Right cardiac atrium (tissue), 5 donors: ENCODE measurements around the gene AMH. TPM values are rescaled to one million over a fixed set of nuclear protein-coding genes. Genes with fewer than 3 reads are reported as not detected.

Experiments used
- ATAC-seq, 2 donors: fragments of 200-7000 bp; cut with Tn5 transposase; one replicate each; pipeline versions ENCODE4 v1.8.0 to v1.9.1; 2020; ENCODE audit warnings: moderate library complexity in 2 of 2, mild to moderate bottlenecking in 1 of 2
- DNase-seq, 3 donors: peaks; one replicate each; pipeline ENCODE4 v3.0.0-alpha.2; 2020
- H3K27ac ChIP-seq: one replicate; pipeline ENCODE4 v1.5.1; 2013; ENCODE audit warnings: mild to moderate bottlenecking, low read length, control low read depth, moderate library complexity
- H3K27me3 ChIP-seq: one replicate; pipeline ENCODE4 v1.6.1; 2013; ENCODE audit not compliant: control insufficient read depth, insufficient read depth
- H3K4me1 ChIP-seq: one replicate; pipeline ENCODE4 v1.6.1; 2013; ENCODE audit warnings: low read length; ENCODE audit not compliant: control insufficient read depth, insufficient read depth
- H3K4me3 ChIP-seq: one replicate; pipeline ENCODE4 v1.5.1; 2013; ENCODE audit warnings: low read length, control low read depth
- H3K9me3 ChIP-seq: one replicate; pipeline ENCODE4 v1.6.1; 2013; ENCODE audit warnings: low read length; ENCODE audit not compliant: control insufficient read depth
- WGBS: extraction: QIAGEN DNeasy Blood & Tissue Kit; methylation state at CpG from one replicate; pipeline ENCODE4 v1.1.7; 2013; 5-methylcytosine and 5-hydroxymethylcytosine counted together
- intact Hi-C, 4 donors: fragments of 100-400 bp; cut with DNase I; formaldehyde crosslinking; loops; one replicate each; pipeline versions ENCODE4 v1.11.0 to v1.14.0; 2022 to 2023
- polyA plus RNA-seq: library from polyadenylated mRNA; stranded (reverse); fragments of 200-250 nt; gene quantifications from one replicate; pipeline ENCODE4 v1.2.3, GENCODE V29; 2013
- total RNA-seq, 4 donors: library from RNA; stranded (reverse); fragmentation: NEBNext Ultra II Directional; extraction: Animal tissue kit (Norgen Biotek cat#: 25700); gene quantifications; one replicate each; pipeline ENCODE4 v1.2.1, GENCODE V29; 2021
- donor health status: healthy with polysubstance abuse.
- donor health status: DM: no; HTN: yes; CAD: no.
- donor health status: DM: no; HTN: no; CAD: no.
- donor health status: DM: no; HTN: yes; CAD: no; lungs with severe emphysema.
- donor health status: DM: yes; HTN: yes; CAD: no.

The AMH gene
- total and polyA plus RNA-seq, 5 donors = 0.31 to 1.6 (median 0.99) TPM

- peak overlapping the region; percentile 40 for H3K27ac ChIP-seq
- DNase-seq (peak; percentile 89 to 96 (median 95)), ATAC-seq (peak; percentile 17)
- H3K9me3 ChIP-seq = no peaks in the 10 kb centered on the region
- no peaks in the 10 kb centered on the region for H3K4me1 ChIP-seq
- no peak overlapping the region for H3K4me3 ChIP-seq
- 45% methylated on average over 18 of the region's 18 CpGs for WGBS
- intact Hi-C loops = no loop called here
- H3K27me3 ChIP-seq = no peaks in the 10 kb centered on the region
Observed at GRCh38 chr19:2266183-2266993, 17.3 kb downstream of the AMH start.

- Histone ChIP-seq H3K27me3 (no peaks in the 10 kb centered on the region), H3K27ac (no peak overlapping the region), H3K4me1 (no peaks in the 10 kb centered on the region), H3K4me3 (no peak overlapping the region), H3K9me3 (no peaks in the 10 kb centered on the region)
- DNase-seq = no peak
- intact Hi-C loops = no loop called here
- no peak for ATAC-seq
- 88% methylated on average over 4 of the region's 4 CpGs for WGBS
Observed at GRCh38 chr19:2268480-2268830, 19.3 kb downstream of the AMH start.

GRCh38 chr19:2268861-2269243 lies 19.7 kb downstream of the AMH start:
- Histone ChIP-seq H3K27me3 (no peaks in the 10 kb centered on the region), H3K27ac (peak overlapping the region; percentile 6), H3K4me1 (no peaks in the 10 kb centered on the region), H3K4me3 (peak overlapping the region; percentile 51), H3K9me3 (no peaks in the 10 kb centered on the region)
- no peak for DNase-seq
- no peak for ATAC-seq
- 2% methylated on average over 19 of the region's 19 CpGs for WGBS
- intact Hi-C loops = no loop called here

- H3K27me3 ChIP-seq = no peaks in the 10 kb centered on the region
- no peaks in the 10 kb centered on the region for H3K9me3 ChIP-seq
- DNase-seq (peak; percentile 98 to 100 (median 99)), ATAC-seq (peak; percentile 90 to 91)
- no peaks in the 10 kb centered on the region for H3K4me1 ChIP-seq
- intact Hi-C loops = loop anchor here in 3 of 4 donors (5.0 kb wide), 3 partner anchors 32 to 112 kb away; partner anchors contain the start of genes PLEKHJ1 (in 3 of the 3) and SF3A2 (in 3 of the 3)
- peak overlapping the region; percentile 96 for H3K27ac ChIP-seq
- peak overlapping the region; percentile 83 for H3K4me3 ChIP-seq
- under 1% methylated on average over 103 of the region's 103 CpGs for WGBS
Observed at GRCh38 chr19:2269244-2270156, 20.4 kb downstream of the AMH start.

GRCh38 chr19:2270157-2270422 lies 21.0 kb downstream of the AMH start:
- under 1% methylated on average over 30 of the region's 30 CpGs for WGBS
- ATAC-seq = peak; percentile 8 to 28
- Histone ChIP-seq H3K4me1 (no peaks in the 10 kb centered on the region), H3K9me3 (no peaks in the 10 kb centered on the region), H3K27me3 (no peaks in the 10 kb centered on the region), H3K4me3 (peak overlapping the region; percentile 83), H3K27ac (peak overlapping the region; percentile 96)
- intact Hi-C loops = loop anchor here in 3 of 4 donors (5.0 kb wide), 3 partner anchors 33 to 113 kb away; partner anchors contain the start of genes PLEKHJ1 (in 3 of the 3) and SF3A2 (in 3 of the 3)
- peak; percentile 70 to 88 (median 85) for DNase-seq

- Histone ChIP-seq H3K27ac (peak overlapping the region; percentile 96), H3K9me3 (no peaks in the 10 kb centered on the region), H3K4me1 (peaks cover 2% of the 10 kb centered on the region), H3K27me3 (no peaks in the 10 kb centered on the region), H3K4me3 (peak overlapping the region; percentile 83)
- under 1% methylated on average over 88 of the region's 88 CpGs for WGBS
- DNase-seq = peak; percentile 92 to 96 (median 96)
- intact Hi-C loops = loop anchor here in 3 of 4 donors (5.0 kb wide), 3 partner anchors 33 to 113 kb away; partner anchors contain the start of genes PLEKHJ1 (in 3 of the 3) and SF3A2 (in 3 of the 3)
- ATAC-seq = peak; percentile 56 to 60
Observed at GRCh38 chr19:2270423-2271233, 21.5 kb downstream of the AMH start.

GRCh38 chr19:2271234-2272103 lies 22.3 kb downstream of the AMH start:
- H3K4me1 ChIP-seq = peaks cover 2% of the 10 kb centered on the region
- intact Hi-C loops = loop anchor here in 3 of 4 donors (5.0 kb wide), 3 partner anchors 34 to 114 kb away; partner anchors contain the start of genes PLEKHJ1 (in 3 of the 3) and SF3A2 (in 3 of the 3)
- WGBS = 24% methylated on average over 43 of the region's 43 CpGs
- ATAC-seq (no peak), DNase-seq (peak in 1 of 3 donors; percentile 71)
- no peaks in the 10 kb centered on the region for H3K9me3 ChIP-seq
- H3K4me3 ChIP-seq = peak overlapping the region; percentile 83
- peak overlapping the region; percentile 92 for H3K27ac ChIP-seq
- no peaks in the 10 kb centered on the region for H3K27me3 ChIP-seq

- intact Hi-C loops = loop anchor here in 3 of 4 donors (5.0 kb wide), 3 partner anchors 36 to 116 kb away; partner anchors contain the start of genes PLEKHJ1 (in 3 of the 3) and SF3A2 (in 3 of the 3)
- H3K27ac ChIP-seq = peak overlapping the region; percentile 26
- peak; percentile 80 to 93 (median 92) for DNase-seq
- 10% methylated on average over 45 of the region's 45 CpGs for WGBS
- peaks cover 2% of the 10 kb centered on the region for H3K4me1 ChIP-seq
- H3K9me3 ChIP-seq = no peaks in the 10 kb centered on the region
- H3K27me3 ChIP-seq = no peaks in the 10 kb centered on the region
- ATAC-seq = peak; percentile 7 to 17
- H3K4me3 ChIP-seq = no peak overlapping the region
Observed at GRCh38 chr19:2273356-2274184, 24.4 kb downstream of the AMH start.

GRCh38 chr19:2274185-2274711 lies 25.1 kb downstream of the AMH start:
- H3K27ac ChIP-seq = no peak overlapping the region
- 86% methylated on average over 9 of the region's 9 CpGs for WGBS
- no peak overlapping the region for H3K4me3 ChIP-seq
- H3K9me3 ChIP-seq = no peaks in the 10 kb centered on the region
- intact Hi-C loops = loop anchor here in 3 of 4 donors (5.0 kb wide), 3 partner anchors 37 to 117 kb away; partner anchors contain the start of genes PLEKHJ1 (in 3 of the 3) and SF3A2 (in 3 of the 3)
- ATAC-seq (no peak), DNase-seq (peak in 2 of 3 donors; percentile 55 to 62)
- H3K27me3 ChIP-seq = no peaks in the 10 kb centered on the region
- H3K4me1 ChIP-seq = peaks cover 2% of the 10 kb centered on the region
